ENCODE data around the gene NIPBL. TPM values are rescaled to one million over a fixed set of nuclear protein-coding genes. Genes with fewer than 3 reads are reported as not detected.

NIPBL gene
- total RNA-seq, 1 donor from 2014 or later = 39.2 TPM

DNA sequence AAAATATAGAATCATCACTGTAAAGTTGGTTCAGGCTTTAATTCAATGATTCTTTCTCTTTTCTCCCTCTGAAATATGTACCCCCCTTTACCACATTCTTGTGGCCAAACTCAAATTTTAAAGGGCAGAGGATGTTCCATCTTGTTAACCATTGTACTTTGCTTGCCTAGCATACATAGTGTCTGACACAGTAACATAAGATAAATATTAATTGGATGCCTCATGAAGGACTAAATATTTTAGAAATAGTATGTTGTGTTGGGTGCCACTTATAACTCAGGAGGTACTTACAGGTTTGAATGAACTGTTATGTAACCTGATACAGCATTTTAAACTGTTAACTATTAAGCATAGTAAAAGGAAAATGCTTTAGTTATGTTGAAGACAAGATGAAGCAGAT lies 71.5 kb downstream of the NIPBL start:
- no peaks in the 10 kb centered on the region for H3K9me3 ChIP-seq (replicated peaks)
- H3K4me3 ChIP-seq = no peak overlapping the region
- no peak overlapping the region for H3K27ac ChIP-seq (replicated peaks)
- H3K27me3 ChIP-seq (ENCODE audit: low read depth) = no peaks in the 10 kb centered on the region
- intact Hi-C loops (cut with micrococcal nuclease) = no loop called here
- no peak for DNase-seq
- H3K4me1 ChIP-seq = peaks cover 89% of the 10 kb centered on the region
- no peaks in the 10 kb centered on the region for H3K36me3 ChIP-seq
- TF ChIP-seq, protein P1, sequence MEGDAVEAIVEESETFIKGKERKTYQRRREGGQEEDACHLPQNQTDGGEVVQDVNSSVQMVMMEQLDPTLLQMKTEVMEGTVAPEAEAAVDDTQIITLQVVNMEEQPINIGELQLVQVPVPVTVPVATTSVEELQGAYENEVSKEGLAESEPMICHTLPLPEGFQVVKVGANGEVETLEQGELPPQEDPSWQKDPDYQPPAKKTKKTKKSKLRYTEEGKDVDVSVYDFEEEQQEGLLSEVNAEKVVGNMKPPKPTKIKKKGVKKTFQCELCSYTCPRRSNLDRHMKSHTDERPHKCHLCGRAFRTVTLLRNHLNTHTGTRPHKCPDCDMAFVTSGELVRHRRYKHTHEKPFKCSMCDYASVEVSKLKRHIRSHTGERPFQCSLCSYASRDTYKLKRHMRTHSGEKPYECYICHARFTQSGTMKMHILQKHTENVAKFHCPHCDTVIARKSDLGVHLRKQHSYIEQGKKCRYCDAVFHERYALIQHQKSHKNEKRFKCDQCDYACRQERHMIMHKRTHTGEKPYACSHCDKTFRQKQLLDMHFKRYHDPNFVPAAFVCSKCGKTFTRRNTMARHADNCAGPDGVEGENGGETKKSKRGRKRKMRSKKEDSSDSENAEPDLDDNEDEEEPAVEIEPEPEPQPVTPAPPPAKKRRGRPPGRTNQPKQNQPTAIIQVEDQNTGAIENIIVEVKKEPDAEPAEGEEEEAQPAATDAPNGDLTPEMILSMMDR (IDR thresholded peaks at IDR 0.05; ENCODE audit: borderline replicate concordance) = no peak

DNA sequence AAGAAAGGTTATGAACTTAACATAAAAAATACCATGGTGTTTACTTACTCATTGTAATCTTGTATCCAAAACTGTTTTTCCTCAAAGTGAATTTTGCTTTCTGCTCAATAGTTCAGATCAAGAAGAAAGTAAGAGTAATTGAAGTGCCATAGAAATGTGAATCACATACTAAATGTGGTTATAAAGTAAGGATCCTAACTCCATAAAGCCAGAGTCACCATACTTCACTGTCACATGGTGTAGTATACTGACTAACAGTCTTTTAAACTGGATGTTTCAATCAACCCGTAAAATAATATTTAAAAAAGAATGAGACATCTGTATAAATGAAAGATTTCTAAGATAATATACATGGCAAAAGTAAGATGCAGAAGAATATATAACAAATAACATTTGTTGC lies 72.1 kb downstream of the NIPBL start:
- intact Hi-C loops (cut with micrococcal nuclease) = no loop called here
- Histone ChIP-seq H3K27me3 (ENCODE audit: low read depth) (no peaks in the 10 kb centered on the region), H3K36me3 (no peaks in the 10 kb centered on the region), H3K27ac (replicated peaks) (no peak overlapping the region), H3K4me3 (no peak overlapping the region), H3K4me1 (peaks cover 89% of the 10 kb centered on the region), H3K9me3 (replicated peaks) (no peaks in the 10 kb centered on the region)
- TF ChIP-seq, protein P1 (IDR thresholded peaks at IDR 0.05; ENCODE audit: borderline replicate concordance) = no peak
- DNase-seq = no peak

DNA sequence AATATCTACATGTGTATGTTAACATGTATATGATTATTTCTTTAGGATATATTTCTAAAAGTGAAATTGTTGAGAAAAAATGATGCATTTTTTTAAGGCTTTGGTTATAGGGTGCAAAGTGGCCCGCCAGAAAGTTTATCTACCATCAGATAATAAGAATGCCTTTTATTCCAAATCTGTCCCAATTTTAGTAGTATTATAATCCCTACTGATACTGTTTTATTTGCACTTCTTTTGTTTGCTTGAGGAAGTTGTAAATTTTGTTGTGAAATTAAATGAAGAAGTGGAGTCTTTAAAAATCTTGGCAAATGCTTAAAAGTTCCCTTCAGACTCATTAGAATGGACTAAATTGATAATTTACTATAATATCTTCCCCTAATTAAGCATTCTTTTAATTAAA lies 73.0 kb downstream of the NIPBL start:
- H3K4me1 ChIP-seq = peaks cover 90% of the 10 kb centered on the region
- H3K4me3 ChIP-seq = no peak overlapping the region
- no peak for DNase-seq
- no peaks in the 10 kb centered on the region for H3K27me3 ChIP-seq (ENCODE audit: low read depth)
- H3K27ac ChIP-seq (replicated peaks) = no peak overlapping the region
- intact Hi-C loops (cut with micrococcal nuclease) = no loop called here
- TF ChIP-seq, protein P1 (IDR thresholded peaks at IDR 0.05; ENCODE audit: borderline replicate concordance) = no peak
- H3K36me3 ChIP-seq = no peaks in the 10 kb centered on the region
- H3K9me3 ChIP-seq (replicated peaks) = no peaks in the 10 kb centered on the region

DNA sequence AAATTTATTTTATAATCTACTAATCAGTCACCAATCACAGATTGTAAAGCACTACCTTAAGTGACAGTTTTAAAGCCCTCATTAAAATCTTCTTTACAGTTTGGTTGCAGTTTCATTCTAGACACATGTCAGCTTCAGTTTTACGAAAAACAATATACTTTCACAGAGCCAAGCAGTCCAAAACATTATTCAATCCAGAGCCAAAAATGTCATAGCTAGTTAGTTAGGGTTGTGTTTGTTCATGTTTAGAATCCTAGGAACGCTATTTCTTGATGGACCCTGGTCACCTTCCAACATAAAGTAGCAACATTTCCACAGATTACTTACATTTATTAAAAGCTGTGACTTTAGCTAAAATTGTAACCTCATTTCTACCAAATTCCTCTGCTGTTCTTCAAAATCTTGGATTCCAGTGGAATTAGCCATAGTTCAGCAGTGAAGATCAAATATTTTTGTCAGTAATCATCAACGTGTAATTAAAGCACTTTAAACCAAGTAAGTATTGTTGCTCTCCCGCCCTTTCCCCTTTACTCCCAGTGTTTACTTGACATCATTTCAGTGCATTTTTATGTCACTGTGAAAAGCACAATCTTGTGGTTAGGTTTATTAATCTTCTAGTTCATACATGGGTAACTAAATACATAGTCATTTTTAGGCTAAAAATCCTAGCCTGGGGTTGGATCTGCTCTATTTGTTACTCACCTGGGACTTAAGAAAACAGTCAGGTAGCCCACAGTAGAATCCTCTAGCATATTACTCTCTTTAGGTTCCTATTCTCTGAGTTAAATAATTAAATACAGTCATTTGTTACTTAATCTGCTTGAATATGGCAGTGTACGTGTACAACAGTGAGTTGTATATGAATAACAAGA lies 74.3 kb downstream of the NIPBL start:
- DNase-seq = no peak
- Histone ChIP-seq H3K27me3 (ENCODE audit: low read depth) (no peaks in the 10 kb centered on the region), H3K9me3 (replicated peaks) (no peaks in the 10 kb centered on the region), H3K27ac (replicated peaks) (no peak overlapping the region), H3K4me3 (no peak overlapping the region), H3K4me1 (peaks cover 78% of the 10 kb centered on the region), H3K36me3 (peaks cover 7% of the 10 kb centered on the region)
- intact Hi-C loops (cut with micrococcal nuclease) = no loop called here
- TF ChIP-seq, protein P1 (IDR thresholded peaks at IDR 0.05; ENCODE audit: borderline replicate concordance) = no peak

DNA sequence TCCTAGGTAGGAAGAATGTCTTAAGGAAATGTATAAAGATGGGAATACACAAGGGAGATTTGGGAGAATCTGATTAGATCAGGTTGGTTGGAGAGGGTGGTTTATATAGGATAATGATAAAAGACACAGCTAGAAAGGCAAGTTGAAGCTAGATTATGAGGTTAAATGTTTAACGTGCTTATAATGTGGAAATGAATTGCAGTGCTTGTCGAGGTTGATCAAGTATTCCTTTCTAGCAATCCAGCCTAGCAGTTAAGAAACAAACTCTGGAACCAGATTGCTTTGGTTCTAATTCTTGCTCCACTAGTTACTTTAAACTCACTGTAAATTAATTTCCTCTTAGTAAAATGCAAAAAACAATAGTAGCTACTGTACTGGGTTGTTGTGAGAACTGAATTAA lies 76.5 kb downstream of the NIPBL start:
- no peak for DNase-seq
- Histone ChIP-seq H3K36me3 (peaks cover 17% of the 10 kb centered on the region), H3K27ac (replicated peaks) (no peak overlapping the region), H3K4me3 (no peak overlapping the region), H3K9me3 (replicated peaks) (no peaks in the 10 kb centered on the region), H3K27me3 (ENCODE audit: low read depth) (no peaks in the 10 kb centered on the region), H3K4me1 (peaks cover 56% of the 10 kb centered on the region)
- intact Hi-C loops (cut with micrococcal nuclease) = no loop called here
- TF ChIP-seq, protein P1 (IDR thresholded peaks at IDR 0.05; ENCODE audit: borderline replicate concordance) = no peak

All from left ventricle myocardium inferior (tissue), 1 donor.